COLO668 (cell line): ENCODE measurements around the gene YPEL1.
"Not testable (repeated sequence)": the region's sequence is repeated elsewhere in the genome, so short reads cannot be mapped to it uniquely, and the experiment has no call there.

Experiments used
- DNase-seq: peaks from one replicate; lab custom pipeline; 2025; ENCODE audit not compliant: unreplicated experiment; lab: John Stamatoyannopoulos, UW

Gene YPEL1

DNA sequence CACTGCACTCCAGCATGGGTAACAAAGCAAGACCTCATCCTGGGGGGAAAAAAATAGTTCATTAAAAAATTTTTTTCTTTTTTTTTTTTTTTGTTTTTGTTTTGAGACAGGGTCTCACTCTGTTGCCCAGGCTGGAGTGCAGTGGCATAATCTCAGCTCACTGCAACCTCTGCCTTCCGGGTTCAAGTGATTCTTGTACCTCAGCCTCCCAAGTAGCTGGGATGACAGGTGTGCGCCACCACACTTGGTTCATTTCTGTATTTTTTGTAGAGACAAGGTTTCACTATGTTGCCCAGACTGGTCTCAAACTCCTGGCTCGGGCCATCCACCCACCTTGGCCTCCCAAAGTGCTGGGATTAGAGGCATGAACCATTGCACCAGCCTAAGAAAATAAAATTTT, 11.1 kb downstream of the YPEL1 start:
- DNase-seq = not testable (repeated sequence)

DNA sequence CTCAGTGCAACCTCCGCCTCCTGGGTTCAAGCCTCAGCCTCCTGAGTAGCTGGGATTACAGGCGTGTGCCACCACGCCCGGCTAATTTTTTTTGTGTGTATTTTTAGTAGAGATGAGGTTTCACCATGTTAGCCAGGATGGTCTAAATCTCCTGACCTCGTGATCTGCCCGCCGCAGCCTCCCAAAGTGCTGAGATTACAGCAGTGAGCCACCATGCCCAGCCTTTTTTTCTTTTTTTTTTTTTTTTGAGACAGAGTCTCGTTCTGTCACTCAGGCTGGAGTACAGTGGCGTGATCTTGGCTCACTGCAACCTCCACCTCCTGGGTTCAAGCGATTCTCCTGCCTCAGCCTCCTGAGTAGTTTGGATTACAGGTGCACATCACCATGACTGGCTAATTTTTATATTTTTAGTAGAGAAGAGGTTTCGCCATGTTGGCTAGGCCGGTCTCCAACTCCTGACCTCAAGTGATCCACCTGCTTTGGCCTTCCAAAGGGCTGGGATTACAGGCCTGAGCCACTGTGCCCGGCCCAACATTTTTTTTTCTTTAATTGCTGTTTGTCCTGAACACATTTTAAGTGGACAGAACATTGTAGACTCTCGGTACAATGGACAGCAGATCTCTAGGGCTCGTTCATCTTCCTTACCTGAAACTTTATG, 14.3 kb downstream of the YPEL1 start:
- not testable (repeated sequence) for DNase-seq

DNA sequence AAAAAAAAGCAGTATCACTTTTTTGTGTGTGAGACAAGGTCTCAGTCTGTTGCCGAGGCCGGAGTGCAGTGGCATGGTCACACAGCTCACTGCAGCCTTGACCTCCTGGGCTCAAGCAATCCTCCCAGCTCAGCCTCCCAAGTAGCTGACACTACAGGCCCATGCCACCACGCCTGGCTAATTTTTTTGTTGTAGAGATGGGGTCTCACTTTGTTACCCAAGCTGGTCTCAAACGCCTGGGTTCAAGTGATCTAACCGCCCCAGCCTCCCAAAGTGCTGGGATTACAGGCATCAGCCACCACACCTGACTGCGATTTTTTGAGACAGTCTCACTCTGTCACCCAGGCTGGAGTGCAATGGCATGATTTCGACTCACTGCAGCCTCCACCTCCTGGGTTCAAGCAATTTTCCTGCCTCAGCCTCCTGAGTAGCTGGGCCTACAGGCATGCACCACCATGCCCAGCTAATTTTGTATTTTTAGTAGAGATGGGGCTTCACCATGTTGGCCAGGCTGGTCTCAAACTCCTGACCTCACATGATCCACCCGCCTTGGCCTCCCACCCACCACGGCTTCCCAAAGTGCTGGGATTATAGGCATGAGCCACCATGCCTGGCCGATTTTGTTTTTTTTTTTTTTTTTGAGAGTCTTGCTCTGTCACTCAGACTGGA, 15.3 kb downstream of the YPEL1 start:
- not testable (repeated sequence) for DNase-seq

DNA sequence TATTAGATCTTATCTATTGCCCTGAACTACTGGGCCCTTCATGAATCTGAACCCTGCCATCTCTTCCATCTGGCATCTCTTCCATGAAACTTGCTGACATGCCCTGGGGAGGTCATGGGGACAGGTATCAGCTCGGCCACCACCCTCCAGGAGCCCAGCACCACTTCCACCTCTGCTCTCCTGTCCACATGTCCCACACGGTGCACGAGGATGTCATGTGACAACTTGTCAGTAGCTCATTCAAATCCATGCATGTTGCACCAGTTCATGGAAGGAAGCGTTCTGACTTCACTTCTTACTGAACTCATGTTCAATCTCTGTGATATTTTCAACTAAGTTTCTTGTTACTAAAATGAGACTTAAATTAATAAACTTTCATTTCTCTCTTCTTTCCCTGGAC, 16.6 kb downstream of the YPEL1 start:
- DNase-seq = no peak

DNA sequence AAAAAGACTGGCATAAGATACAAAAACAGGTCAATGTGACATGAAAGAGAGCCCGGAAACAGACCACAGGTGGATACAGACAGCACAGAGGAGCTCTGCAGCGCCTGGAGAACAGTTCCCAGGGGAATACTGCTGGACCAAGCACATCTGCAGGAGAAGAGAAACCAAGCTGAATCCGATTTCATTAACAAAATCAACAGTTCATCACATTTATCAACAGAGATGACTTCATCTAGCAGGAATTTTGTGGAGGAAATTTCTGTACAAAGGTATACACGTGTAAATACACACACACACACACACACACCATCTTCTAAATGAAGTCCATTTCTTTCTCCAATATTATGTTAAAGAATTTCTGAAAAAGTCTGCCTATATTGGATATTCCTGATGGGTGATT, 17.1 kb downstream of the YPEL1 start:
- DNase-seq = no peak

DNA sequence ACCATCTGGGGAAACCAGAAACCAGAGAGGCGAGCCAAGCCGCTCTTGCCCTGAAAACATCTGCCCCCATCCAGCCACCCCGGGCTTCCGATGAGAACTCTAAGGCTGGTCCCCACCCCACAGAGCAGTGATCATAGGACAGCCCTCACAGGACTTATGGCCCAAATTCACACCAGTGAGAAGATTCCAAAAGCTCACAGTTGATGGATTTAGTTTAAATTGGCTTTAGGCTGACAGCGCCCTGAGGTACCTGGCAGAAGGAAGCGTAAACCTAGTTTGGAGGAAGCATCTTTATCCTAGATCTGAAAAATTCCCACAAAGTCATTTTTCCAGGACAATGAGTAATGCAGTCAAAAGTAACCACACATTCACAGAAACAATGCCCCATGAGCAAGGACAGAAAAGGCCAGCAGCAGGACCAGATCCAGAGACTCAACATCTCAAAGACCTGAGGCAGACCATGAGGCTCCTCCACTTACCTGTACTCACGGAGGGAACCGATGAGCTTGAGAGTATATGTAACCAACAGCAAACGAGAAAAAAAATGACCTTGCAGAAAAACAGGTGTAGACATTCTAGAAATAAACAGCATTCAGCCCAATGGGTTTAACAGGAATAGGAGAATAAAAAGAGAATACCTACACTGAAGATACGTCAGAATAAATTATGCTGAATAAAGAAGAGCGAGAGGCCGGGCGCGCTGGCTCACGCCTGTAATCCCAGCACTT, 19.0 kb downstream of the YPEL1 start:
- not testable (repeated sequence) for DNase-seq

DNA sequence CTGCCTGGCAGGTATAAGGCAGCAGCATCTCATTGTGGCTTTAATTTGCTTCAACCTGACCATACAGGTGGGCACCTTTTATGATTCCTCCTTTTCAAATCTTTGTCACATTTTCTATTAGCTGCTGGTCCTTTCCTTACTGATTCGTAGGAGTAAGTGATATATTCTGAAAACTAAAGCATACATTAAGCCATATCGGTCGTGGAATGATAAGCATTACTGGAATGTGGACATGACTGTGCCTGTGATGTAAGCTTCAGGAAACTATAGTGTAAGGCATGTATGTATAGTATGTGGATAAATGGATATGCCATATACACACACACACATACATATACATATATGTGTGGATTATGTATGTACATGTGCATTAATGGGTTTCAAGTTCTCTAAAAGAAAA, 20.8 kb downstream of the YPEL1 start:
- no peak for DNase-seq

DNA sequence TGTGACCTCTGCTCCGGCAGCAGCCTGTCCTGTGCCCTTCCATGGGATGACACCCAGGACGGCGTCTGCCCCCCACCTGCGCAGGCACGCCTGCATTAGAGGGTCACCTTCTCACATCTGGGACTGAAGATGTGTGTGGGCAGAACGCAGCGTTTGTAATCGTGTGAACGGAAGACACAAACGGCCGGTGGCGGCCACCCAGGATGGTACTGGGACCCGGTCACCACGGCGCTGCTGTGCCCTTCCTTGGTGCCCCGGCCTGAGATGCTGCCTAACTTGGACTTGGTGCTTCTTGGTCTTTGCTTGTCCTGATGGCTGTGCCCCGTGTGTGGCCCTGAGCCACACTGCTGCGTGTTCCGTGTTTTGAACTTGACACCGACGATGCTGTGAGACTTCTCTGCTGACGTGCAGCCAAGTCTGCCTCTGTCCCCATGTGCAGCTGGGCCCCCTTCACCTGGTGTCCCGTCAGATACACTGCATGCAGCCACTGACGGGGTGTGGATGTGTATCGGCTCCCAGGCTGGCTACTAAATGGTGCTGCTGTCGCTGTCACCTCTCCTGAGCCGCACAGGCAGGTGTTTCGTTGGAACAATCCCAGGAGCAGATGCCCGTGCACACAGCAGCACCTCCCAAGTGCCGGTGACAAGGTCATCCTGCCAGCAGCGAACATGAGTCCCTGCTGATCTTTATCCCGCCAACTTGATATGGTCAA, 21.4 kb downstream of the YPEL1 start:
- DNase-seq = peak; percentile 31

DNA sequence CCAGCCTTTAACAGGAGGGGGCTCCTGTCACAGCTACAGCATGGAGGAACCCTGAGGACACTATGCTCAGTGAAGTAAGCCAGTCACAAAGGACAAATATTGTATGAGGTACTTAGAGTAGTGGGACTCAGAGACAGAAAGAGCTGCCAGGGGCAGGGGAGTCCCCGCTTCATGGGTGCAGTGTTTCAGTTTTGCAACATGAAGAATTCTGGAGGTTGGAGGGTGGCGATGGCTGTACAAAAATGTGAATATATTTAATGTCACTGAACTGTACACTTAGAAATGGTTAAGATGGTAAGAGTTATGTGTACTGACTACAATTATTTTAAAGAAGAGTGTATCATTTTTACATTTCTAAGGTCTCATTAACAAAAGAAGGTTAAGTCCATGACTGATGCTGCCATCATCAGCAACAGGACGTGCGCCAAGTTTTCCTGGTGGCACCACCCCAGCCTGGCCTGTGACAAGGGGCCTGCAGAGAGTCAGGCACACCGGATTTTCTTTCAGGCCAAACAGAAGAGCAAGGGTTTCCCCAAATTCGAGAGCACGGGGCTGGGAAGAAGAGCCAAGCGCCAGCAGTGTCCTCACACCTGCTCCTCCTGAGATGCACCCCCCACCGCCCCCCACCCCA, 22.1 kb downstream of the YPEL1 start:
- no peak for DNase-seq

DNA sequence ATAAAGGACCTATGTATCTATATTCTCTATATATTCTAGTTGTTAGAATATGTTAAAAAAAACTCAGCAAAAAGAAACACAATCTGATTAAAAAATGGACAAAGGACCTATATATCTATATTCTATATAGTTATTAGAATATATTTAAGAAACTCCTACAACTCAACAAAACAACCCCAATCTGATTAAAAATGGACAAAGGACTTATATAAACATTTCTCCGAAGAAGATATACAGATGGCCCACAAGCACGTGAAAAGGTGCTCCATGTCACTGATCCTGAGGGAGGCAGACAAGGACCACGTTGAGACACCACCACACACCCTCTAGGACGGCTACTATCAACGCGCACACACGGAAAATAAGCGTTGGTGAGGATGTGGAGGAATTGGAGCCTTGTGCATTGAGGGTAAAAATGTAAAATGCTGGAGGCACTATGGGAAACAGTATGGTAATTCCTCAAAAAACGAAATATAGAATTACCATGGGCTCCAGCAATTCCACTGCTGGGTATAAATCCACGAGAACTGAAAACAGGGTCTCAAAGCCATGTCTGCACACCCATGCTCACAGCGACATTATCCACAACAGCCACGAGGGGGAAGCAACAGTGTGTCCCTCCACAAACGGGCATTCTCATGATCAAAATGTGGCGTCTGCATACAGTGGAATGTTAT, 22.7 kb downstream of the YPEL1 start:
- DNase-seq = peak; percentile 52

DNA sequence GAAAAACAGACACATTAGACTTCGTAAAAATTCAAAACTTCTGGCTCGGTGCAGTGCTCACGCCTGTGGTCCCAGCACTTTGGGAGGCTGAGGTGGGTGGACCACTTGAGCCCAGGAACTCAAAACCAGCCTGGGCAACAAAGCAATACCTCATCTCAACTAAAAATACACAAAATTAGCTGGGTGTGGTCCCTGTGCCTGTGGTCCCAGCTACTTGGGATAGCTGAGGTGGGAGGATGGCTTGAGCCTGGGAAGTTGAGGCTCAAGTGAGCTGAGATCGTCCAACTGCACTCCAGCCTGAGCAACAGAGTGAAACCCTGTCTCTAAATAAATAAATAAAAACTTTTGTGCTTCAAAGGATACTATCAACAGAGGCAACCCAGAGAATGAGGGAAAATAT, 23.7 kb downstream of the YPEL1 start:
- DNase-seq = no peak

DNA sequence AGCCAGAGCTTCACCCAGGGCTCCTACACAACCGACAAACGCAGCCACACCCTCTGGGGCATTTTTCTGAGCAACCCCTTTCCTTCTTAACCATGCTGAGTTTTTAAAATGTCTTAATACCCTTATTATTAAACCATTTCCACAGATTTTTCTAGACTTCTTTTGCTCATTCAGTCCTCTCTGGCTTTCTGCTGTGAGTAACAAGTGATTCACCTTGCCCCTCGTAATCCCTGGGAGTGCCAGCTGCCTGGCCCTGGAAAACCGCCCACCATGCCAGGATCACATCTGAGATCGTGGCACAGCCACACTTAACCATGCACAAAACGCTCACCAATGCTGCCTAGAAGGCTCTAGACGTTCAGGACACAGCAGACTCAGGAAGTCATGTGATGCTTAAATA, 25.4 kb downstream of the YPEL1 start:
- DNase-seq = no peak

DNA sequence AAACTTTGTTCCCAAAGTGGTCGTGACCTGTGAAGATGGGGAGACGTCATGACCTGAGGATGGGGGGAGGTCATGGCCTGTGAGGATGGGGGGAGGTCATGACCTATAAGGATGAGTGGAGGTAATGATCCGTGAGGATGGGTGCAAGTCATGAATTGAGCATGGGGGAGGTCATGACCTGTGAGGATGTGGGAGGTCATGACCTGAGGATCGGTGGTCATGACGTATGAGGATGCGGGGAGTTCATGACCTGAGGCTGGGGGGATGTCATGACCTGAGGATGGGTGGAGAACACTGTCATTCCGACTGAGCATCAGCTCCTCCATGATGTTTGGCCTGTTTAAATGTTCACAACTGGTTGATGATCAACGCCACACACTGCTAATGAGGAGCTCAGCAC, 25.9 kb downstream of the YPEL1 start:
- DNase-seq = no peak

DNA sequence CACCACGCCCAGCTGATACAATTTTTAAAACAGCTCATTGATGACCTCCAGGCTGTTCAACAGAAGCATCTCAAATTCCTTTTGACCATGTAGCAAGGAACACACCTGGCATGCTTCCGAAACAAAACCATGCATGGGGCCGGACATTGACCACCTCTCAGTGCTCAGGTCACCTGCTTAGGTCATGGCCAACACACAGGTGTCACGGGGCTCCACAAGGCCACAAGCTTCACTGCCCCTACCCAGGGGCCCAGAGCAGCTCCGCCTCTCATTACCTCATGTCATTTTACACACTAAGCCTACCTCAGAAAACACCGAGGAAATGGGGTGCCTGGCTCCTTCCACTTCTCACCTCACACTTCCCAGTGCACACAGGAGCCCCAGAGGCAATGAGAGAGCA, 26.6 kb downstream of the YPEL1 start:
- DNase-seq = no peak

DNA sequence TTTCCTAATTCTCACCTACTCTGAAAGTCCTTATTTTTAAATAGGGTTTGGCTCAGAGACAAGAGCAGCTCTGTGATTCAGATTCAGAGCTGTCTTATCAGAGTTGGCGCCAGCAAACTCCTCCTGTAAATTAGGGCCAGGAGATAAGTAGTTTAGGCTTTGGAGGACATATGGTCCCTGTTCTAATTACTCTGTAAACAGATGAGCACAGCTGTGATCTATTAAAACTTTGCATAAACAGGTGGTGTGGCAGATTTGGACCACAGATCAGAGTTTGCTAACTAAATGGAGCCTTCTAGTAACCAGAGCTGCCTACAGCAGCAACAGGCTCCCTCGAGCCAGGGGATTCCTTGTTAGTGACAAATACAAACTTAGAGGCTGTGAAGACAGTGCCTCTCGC, 27.9 kb downstream of the YPEL1 start:
- peak; percentile 34 for DNase-seq

DNA sequence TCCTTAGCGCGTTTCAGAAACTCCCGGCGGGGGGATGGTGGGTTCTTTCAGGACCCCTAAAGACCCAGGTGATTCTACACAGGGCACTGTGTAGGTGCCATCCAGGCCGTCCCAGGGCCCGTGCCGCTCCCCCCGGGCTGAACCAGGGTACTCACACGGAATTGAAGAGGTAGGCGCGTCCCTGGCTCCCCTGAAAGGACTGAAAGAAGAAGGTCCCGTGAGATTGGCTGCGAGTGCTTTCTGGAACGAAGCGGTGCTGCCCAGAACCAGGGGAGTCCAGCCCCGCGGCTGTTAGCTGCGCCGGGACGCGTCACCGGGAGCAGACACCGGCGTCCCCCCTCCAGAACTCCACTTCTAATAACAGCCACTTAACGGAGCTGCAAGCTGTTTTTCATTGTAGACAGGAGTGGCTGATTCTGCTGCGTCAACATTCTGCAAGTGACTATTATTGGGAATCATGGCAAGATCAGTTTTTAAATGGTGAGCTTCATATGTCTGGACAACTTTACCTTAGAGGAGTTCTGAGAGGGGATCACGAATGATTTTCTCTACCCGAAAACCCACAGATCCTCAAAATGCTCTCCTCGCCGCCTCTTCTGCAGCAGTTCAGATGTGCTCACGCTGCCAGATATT, 31.8 kb downstream of the YPEL1 start:
- no peak for DNase-seq

DNA sequence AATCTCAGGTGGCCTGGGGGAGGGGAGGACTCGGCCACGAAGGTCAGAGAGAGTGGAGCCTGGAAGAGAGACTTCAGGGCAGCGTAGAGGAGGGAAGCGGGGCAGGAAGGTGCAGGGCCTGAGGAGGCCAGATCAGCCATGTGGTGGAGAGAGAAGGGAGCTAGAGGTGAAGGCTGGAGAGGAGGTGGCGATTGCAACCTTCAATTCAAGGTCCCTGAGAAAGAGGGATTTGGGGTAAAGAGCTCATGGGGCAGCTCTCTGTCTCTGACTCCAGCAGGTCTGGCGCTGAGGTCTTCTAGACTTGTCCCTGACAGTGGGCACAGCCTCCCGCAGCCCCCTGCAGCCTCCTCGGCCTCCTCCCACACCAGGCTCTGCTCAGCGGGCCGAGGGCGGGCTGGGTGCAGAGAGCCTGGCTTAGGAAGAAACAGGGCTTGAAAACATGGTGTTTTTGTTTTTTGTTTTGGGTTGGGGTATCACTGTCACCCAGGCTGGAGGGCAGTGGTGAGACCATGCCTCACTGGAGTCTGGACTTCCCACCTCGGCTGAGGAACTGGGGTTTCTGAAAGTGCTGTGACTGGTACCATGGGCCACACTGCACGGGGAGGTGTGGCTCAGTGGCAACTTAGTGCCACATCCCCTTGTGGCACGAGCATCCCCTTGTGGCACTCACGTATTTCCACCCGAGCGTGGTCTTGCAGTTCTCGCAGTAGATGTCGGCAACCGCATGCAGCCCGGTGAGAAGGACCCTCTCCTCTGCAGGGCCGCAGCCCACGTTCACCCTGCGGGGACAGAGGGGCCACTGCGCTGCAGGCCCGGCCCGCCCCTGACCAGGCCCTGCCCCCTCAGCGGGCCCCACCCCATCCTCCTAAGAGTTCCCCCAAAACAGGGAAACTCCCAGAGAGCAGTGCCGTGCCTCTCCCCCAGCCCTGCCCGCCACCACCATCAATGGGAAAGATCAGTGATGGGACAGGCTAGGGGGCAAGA, 32.6 kb downstream of the YPEL1 start:
- DNase-seq = no peak

DNA sequence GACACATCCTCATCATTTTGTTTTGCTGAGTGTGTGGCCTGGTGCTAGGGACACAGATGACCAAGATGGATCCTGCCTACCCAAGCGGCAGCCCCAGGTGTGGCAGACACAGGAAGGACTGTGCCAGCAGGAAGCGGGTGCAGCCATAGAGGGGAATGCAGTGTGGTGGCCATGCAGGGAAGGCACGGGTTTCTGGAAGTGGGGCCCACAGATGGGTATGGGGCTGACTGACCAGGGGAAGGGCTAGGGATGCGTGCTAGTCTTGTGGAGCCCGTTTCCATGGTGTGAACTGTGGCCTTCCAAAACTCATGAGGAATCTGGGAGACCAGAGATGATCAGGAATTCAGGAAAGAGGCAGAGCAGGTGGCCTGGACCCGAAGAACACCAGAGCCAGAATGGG, 33.5 kb downstream of the YPEL1 start:
- DNase-seq = no peak

DNA sequence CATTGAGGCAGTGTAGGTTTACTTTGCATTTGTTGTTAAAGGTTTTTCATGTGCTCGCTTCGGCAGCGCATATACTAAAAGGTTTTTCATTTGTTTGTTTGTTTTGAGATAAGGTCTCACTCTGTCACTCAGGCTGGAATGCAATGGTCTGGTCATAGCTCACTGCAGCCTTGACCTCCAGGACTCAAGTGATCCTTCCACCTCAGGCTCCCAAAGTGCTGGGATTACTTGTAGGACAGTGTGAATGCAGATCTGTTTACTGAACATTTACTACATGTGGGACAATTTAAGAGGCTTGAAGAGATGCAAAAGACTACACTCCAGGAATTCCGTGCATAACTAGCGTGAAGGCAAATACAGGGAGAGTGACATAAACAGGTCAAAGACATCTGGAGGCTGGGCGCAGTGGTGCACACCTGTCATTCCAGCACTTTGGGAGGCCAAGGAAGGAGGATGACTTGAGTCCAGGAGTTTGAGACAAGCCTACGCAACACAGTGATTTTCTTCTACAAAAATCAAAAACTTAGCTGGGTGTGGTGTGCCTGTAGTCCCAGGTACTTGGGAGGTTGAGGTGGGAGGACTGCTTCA, 34.1 kb downstream of the YPEL1 start:
- no peak for DNase-seq
